PC-3 (cell line): ENCODE data around the gene LYG2. TPM values are rescaled to one million over a fixed set of nuclear protein-coding genes. Genes with fewer than 3 reads are reported as not detected.

Experiments
- ATAC-seq: fragments of 200-7000 bp; cut with Tn5 transposase; 2 replicates; pipeline ENCODE4 v1.9.1; 2020; ENCODE audit warnings: mild to moderate bottlenecking, moderate library complexity
- BruUV-seq: library from RNA; stranded (reverse); fragments of 400-500 nt; replicated peaks from 2 replicates; lab custom pipeline; 2021; lab: Mats Ljungman, UMichigan
- CTCF ChIA-PET: fragments of 300-600 bp; sonication (Branson Sonifier 250); formaldehyde crosslinking; loops from one replicate; lab custom pipeline; 2022; ENCODE audit warnings: antibody characterized with exemption; lab: Charles Lee
- POLR2A ChIA-PET: fragments of 300-600 bp; sonication (Branson Sonifier 250); formaldehyde crosslinking; loops from one replicate; lab custom pipeline; 2022; ENCODE audit warnings: antibody characterized with exemption; ENCODE audit not compliant: unreplicated experiment; lab: Charles Lee
- DNase-seq: peaks from one replicate; pipeline ENCODE4 v3.0.0-alpha.2; 2015
- H2AFZ ChIP-seq: fragments of 300-600 bp; sonication (generic); 2 replicates; pipeline ENCODE4 v1.6.0; 2016; ENCODE audit warnings: antibody characterized with exemption, low read length
- H3F3A ChIP-seq: fragments of 300-600 bp; sonication (generic); one replicate; pipeline ENCODE4 v1.6.0; 2017; ENCODE audit warnings: antibody characterized with exemption, low read length, control low read depth, mild to moderate bottlenecking; ENCODE audit not compliant: unreplicated experiment
- H3K27ac ChIP-seq: fragments of 300-600 bp; sonication (generic); 2 replicates; pipeline ENCODE4 v1.5.1; 2016; ENCODE audit warnings: mild to moderate bottlenecking, low read length
- H3K27me3 ChIP-seq: fragments of 300-600 bp; sonication (generic); 2 replicates; pipeline ENCODE4 v1.6.1; 2016; ENCODE audit warnings: low read length, mixed read lengths
- H3K36me3 ChIP-seq: fragments of 300-600 bp; sonication (generic); 2 replicates; pipeline ENCODE4 v1.6.1; 2016; ENCODE audit warnings: low read depth, mixed run types, low read length, mixed read lengths
- H3K4me1 ChIP-seq: fragments of 300-600 bp; sonication (generic); 2 replicates; pipeline ENCODE4 v1.5.1; 2016; ENCODE audit warnings: low read length; ENCODE audit not compliant: insufficient read depth
- H3K4me2 ChIP-seq: fragments of 300-600 bp; sonication (generic); 2 replicates; pipeline ENCODE4 v1.6.0; 2016; ENCODE audit warnings: low read length
- H3K4me3 ChIP-seq: fragments of 300-600 bp; sonication (generic); 2 replicates; pipeline ENCODE4 v1.5.1; 2016; ENCODE audit warnings: mild to moderate bottlenecking, low read length, mixed read lengths
- H3K79me2 ChIP-seq: fragments of 300-600 bp; sonication (generic); 2 replicates; pipeline ENCODE4 v1.6.1; 2017; ENCODE audit warnings: low read length, mixed read lengths
- H3K9ac ChIP-seq: fragments of 300-600 bp; sonication (generic); 2 replicates; pipeline ENCODE4 v1.6.0; 2016; ENCODE audit warnings: mild to moderate bottlenecking, low read length
- H3K9me2 ChIP-seq: fragments of 300-600 bp; sonication (generic); replicated peaks from 2 replicates; pipeline ENCODE4 v1.6.1; 2016; ENCODE audit warnings: mixed run types, low read length, mixed read lengths
- H3K9me3 ChIP-seq: fragments of 300-600 bp; sonication (generic); 2 replicates; pipeline ENCODE4 v1.6.1; 2016; ENCODE audit warnings: low read length, mixed read lengths
- H4K20me1 ChIP-seq: fragments of 300-600 bp; sonication (generic); 2 replicates; pipeline ENCODE4 v1.6.1; 2016; ENCODE audit warnings: low read length, mixed read lengths
- EZH2 ChIP-seq: fragments of 300-600 bp; sonication (generic); IDR thresholded peaks from one replicate; pipeline ENCODE4 v1.6.1; 2017; ENCODE audit warnings: antibody characterized with exemption, mild to moderate bottlenecking, low read length; ENCODE audit not compliant: unreplicated experiment
- EZH2phosphoT487 ChIP-seq: fragments of 300-600 bp; sonication (generic); IDR thresholded peaks from 2 replicates; pipeline ENCODE4 v1.6.1; 2018; ENCODE audit warnings: mild to moderate bottlenecking, antibody characterized with exemption, low read length, borderline replicate concordance
- intact Hi-C: fragments of 100-400 bp; cut with micrococcal nuclease; formaldehyde crosslinking; loops from 2 replicates; pipeline ENCODE4 v1.9.0; 2023
- total RNA-seq: library from RNA; depleted of rRNA; stranded (reverse); fragments of >200 nt; gene quantifications from 2 replicates; pipeline ENCODE4 v1.2.3, GENCODE V29; 2014
- TF ChIP-seq, protein P1 (sequence below): fragments of 300-600 bp; sonication (generic); conservative IDR thresholded peaks from 2 replicates; pipeline ENCODE4 v1.5.1; 2017; ENCODE audit warnings: antibody characterized with exemption, low read depth, mild to moderate bottlenecking, low read length

The LYG2 gene
- total RNA-seq, 1 experiment from 2014 or later: not detected

DNA sequence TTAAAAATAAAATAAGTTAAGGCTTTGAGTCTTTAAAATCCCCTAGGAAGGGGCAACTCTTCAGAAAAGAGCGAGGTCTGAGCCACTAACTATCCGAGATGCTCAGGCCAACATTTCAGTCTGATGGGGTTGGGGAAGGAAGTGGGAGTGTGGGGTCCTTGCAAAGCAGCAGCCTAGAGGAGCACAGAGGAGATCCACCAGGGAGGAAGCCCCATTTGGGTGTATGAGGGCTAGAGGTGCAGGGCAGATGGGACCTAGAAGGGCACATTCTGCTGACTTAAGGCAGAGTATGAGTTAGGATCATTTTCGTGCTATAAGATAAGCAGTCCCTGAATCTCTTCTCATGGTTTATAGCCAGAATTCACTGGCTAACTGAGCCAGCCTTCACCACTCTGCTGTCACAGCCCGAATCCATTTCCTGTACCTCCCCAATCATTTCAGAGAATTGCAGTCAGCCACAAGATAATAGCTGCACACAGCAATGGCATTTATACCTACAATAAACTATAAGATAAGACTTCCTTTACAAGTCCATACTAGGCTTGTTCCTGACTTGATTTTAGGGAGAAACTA lies 37.5 kb downstream of the LYG2 start:
- Histone ChIP-seq H4K20me1 (no peaks in the 10 kb centered on the region), H3K36me3 (peaks cover 4% of the 10 kb centered on the region; the same call in 1 of the 2 replicates), H3K27me3 (no peaks in the 10 kb centered on the region), H3K9ac (no peak overlapping the region), H3K9me2 (no peaks in the 10 kb centered on the region), H3K4me3 (no peak overlapping the region), H3K4me1 (no peaks in the 10 kb centered on the region), H3K79me2 (no peaks in the 10 kb centered on the region), H2AFZ (no peak overlapping the region), H3K27ac (no peak overlapping the region), H3K9me3 (no peaks in the 10 kb centered on the region), H3K4me2 (no peak overlapping the region), H3F3A (no peaks in the 10 kb centered on the region)
- no peak for TF ChIP-seq EZH2phosphoT487
- TF ChIP-seq, protein P1, sequence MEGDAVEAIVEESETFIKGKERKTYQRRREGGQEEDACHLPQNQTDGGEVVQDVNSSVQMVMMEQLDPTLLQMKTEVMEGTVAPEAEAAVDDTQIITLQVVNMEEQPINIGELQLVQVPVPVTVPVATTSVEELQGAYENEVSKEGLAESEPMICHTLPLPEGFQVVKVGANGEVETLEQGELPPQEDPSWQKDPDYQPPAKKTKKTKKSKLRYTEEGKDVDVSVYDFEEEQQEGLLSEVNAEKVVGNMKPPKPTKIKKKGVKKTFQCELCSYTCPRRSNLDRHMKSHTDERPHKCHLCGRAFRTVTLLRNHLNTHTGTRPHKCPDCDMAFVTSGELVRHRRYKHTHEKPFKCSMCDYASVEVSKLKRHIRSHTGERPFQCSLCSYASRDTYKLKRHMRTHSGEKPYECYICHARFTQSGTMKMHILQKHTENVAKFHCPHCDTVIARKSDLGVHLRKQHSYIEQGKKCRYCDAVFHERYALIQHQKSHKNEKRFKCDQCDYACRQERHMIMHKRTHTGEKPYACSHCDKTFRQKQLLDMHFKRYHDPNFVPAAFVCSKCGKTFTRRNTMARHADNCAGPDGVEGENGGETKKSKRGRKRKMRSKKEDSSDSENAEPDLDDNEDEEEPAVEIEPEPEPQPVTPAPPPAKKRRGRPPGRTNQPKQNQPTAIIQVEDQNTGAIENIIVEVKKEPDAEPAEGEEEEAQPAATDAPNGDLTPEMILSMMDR: no peak
- no peak for TF ChIP-seq EZH2
- CTCF ChIA-PET: no interaction called here
- no peak for DNase-seq
- POLR2A ChIA-PET: interaction anchor here (0.5 kb wide), 1 partner anchor 128 kb away, joined by 3 read pairs; no protein-coding TSS in a partner anchor
- BruUV-seq: no TSS peak
- no peak for ATAC-seq
- intact Hi-C loops: no loop called here

DNA sequence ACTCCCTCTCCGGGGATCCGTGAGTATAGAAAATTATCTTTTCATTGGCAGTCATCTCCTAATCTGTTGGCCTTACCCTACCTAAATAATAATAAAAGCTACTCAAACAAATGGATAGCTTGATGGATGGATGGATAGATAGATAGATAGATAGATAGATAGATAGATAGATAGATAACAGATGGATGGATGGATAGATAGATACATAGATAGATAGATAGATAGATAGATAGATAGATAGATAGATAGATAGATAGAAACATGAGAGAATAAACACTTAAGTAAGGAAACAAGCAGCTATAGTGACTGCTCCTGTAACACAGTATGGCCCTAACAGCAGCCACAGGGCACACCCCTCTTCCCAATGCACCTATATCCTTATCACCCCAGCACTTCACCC lies 39.4 kb downstream of the LYG2 start:
- no peaks in the 10 kb centered on the region for H4K20me1 ChIP-seq
- H3K9me2 ChIP-seq: no peaks in the 10 kb centered on the region
- DNase-seq (no peak), ATAC-seq (no peak)
- no peaks in the 10 kb centered on the region for H3K9me3 ChIP-seq
- no peak overlapping the region for H3K4me3 ChIP-seq
- POLR2A ChIA-PET: no interaction called here
- H3K27me3 ChIP-seq: no peaks in the 10 kb centered on the region
- H2AFZ ChIP-seq: no peak overlapping the region
- no peaks in the 10 kb centered on the region for H3F3A ChIP-seq
- peaks cover 4% of the 10 kb centered on the region; the same call in 1 of the 2 replicates for H3K36me3 ChIP-seq
- no peak for TF ChIP-seq EZH2phosphoT487
- TF ChIP-seq, protein P1: no peak
- no peak for TF ChIP-seq EZH2
- no peak overlapping the region for H3K4me2 ChIP-seq
- no peaks in the 10 kb centered on the region for H3K79me2 ChIP-seq
- H3K4me1 ChIP-seq: no peaks in the 10 kb centered on the region
- intact Hi-C loops: no loop called here
- no peak overlapping the region for H3K27ac ChIP-seq
- no TSS peak for BruUV-seq
- H3K9ac ChIP-seq: no peak overlapping the region
- CTCF ChIA-PET: no interaction called here

DNA sequence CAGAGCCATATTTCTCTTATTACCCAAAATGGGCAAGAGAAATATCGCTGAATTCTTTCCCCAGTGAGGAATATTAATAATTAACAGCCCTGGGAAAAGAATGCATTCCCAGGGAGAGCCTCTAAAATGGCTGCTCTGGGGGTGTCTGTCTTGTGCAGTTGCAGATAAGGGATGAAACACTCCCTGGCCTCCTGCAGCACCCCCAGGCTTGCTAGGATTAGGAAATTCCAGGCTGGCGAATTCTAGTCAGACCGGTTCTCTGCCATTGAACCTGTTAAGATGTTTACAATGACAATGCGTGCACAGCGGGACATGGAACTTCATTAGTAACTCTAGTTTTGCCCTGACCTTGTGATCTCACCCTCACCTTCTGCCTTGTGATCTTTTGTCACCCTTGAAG lies 50.0 kb downstream of the LYG2 start:
- CTCF ChIA-PET: no interaction called here
- ATAC-seq (no peak), DNase-seq (peak; percentile 30)
- Histone ChIP-seq H3K36me3 (no peaks in the 10 kb centered on the region), H3K27me3 (no peaks in the 10 kb centered on the region), H2AFZ (no peak overlapping the region), H3K9ac (no peak overlapping the region), H3K27ac (no peak overlapping the region), H3F3A (no peaks in the 10 kb centered on the region), H3K4me1 (no peaks in the 10 kb centered on the region), H4K20me1 (no peaks in the 10 kb centered on the region), H3K9me2 (no peaks in the 10 kb centered on the region), H3K9me3 (0 out of 2 replicates have a peak, but pooled peaks cover 4% of the 10 kb centered on the region), H3K4me2 (no peak overlapping the region), H3K79me2 (no peaks in the 10 kb centered on the region), H3K4me3 (no peak overlapping the region)
- no peak for TF ChIP-seq EZH2
- TF ChIP-seq, protein P1: no peak
- POLR2A ChIA-PET: no interaction called here
- intact Hi-C loops: no loop called here
- BruUV-seq: no TSS peak
